HuH-7 (cell line): ENCODE measurements around the gene CIAPIN1.

ENCODE experiments used
- DNase-seq: peaks from one replicate; pipeline ENCODE4 v3.0.0; 2011; ENCODE audit warnings: low spot score

CIAPIN1 gene

DNA sequence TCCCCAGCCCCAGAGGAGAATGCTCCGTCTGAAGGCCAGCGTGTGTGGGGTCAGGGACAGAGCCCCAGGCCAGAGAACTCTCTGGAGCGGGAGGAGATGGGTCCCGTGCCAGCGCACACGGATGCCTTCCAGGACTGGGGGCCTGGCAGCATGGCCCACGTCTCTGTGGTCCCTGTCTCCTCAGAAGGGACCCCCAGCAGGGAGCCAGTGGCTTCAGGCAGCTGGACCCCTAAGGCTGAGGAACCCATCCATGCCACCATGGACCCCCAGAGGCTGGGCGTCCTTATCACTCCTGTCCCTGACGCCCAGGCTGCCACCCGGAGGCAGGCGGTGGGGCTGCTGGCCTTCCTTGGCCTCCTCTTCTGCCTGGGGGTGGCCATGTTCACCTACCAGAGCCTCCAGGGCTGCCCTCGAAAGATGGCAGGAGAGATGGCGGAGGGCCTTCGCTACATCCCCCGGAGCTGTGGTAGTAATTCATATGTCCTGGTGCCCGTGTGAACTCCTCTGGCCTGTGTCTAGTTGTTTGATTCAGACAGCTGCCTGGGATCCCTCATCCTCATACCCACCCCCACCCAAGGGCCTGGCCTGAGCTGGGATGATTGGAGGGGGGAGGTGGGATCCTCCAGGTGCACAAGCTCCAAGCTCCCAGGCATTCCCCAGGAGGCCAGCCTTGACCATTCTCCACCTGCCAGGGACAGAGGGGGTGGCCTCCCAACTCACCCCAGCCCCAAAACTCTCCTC lies 64.5 kb downstream of the CIAPIN1 start:
- no peak for DNase-seq

DNA sequence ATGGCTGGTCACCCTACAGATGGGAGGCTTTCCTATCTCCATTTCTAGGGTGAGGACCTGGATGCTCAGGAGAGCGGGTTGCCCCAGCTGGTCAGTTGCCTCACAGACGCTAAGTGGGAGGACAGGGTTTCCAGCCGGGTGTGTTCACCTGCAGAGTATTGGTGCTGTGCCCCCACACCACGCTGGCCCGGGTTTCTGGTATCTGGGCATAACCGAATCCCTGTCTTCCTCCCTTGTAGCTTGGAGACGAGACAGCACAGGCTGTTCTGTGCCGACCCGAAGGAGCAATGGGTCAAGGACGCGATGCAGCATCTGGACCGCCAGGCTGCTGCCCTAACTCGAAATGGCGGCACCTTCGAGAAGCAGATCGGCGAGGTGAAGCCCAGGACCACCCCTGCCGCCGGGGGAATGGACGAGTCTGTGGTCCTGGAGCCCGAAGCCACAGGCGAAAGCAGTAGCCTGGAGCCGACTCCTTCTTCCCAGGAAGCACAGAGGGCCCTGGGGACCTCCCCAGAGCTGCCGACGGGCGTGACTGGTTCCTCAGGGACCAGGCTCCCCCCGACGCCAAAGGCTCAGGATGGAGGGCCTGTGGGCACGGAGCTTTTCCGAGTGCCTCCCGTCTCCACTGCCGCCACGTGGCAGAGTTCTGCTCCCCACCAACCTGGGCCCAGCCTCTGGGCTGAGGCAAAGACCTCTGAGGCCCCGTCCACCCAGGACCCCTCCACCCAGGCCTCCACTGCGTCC lies 65.2 kb downstream of the CIAPIN1 start:
- no peak for DNase-seq

DNA sequence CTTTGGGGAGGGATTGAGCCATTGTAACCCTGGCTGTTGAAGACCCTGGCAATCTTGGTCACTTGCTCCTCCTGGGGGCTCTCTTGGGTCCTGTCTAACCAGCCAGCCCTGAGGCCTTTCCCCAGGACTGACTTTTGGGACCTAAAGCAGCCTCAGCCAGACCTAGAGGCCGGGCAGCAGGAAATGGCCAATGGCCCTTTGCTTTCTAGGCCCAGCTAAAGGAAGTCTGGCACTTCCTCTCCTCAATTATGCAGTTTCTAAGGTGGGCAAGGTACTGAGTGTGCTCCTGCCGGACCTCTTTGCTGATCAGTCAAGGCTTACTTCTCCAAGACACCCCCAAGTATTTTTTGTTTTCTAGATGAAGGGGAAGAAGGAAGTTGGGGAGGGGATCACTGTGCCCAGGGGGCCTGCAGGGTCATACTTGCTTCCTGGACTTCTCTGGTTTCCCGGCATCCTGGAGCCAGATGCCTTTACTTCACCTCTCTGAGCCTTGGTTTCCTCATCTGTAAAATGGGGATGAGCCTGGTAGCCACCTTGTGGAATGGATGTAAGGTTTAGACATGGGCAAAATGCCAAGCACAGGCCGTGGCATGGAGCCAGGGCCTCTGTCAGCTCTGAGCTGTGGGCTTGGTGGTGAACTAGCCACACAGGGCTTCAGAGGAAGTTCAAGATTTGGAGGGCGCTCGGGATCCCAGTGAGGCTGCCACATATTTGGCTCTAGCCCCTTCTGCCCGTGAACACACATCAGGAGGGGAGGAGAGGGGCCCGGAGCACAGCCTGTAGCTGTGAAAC lies 66.3 kb downstream of the CIAPIN1 start:
- DNase-seq, result no peak

DNA sequence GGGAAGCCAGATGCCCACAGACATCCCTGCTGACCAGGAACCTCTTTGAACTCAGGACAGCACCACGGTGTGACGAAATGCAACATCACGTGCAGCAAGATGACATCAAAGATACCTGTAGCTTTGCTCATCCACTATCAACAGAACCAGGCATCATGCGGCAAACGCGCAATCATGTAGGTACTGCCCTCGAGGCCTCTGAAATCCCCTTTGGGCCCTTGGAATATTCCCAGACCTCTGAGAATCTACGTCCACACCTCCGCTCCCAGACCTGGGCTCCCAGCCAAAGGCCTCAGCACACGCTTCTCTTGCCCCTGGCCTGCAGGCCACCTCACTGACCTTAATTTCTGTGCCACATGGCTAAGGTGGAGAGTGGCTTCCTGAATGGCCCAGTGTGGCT lies 67.6 kb downstream of the CIAPIN1 start:
- DNase-seq, result no peak
